HG03571 (cell line): ENCODE measurements around the gene TMPO.
A peak's percentile ranks its signal among the peaks of the same experiment; 100 is the strongest.
"Not testable (repeated sequence)": the region's sequence is repeated elsewhere in the genome, so short reads cannot be mapped to it uniquely, and the experiment has no call there.

Experiments
- ATAC-seq: cut with Tn5 transposase; IDR thresholded peaks from one replicate; pipeline ENCODE4 v1.9.1; 2021; ENCODE audit not compliant: unreplicated experiment

The TMPO gene, protein sequence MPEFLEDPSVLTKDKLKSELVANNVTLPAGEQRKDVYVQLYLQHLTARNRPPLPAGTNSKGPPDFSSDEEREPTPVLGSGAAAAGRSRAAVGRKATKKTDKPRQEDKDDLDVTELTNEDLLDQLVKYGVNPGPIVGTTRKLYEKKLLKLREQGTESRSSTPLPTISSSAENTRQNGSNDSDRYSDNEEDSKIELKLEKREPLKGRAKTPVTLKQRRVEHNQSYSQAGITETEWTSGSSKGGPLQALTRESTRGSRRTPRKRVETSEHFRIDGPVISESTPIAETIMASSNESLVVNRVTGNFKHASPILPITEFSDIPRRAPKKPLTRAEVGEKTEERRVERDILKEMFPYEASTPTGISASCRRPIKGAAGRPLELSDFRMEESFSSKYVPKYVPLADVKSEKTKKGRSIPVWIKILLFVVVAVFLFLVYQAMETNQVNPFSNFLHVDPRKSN

DNA sequence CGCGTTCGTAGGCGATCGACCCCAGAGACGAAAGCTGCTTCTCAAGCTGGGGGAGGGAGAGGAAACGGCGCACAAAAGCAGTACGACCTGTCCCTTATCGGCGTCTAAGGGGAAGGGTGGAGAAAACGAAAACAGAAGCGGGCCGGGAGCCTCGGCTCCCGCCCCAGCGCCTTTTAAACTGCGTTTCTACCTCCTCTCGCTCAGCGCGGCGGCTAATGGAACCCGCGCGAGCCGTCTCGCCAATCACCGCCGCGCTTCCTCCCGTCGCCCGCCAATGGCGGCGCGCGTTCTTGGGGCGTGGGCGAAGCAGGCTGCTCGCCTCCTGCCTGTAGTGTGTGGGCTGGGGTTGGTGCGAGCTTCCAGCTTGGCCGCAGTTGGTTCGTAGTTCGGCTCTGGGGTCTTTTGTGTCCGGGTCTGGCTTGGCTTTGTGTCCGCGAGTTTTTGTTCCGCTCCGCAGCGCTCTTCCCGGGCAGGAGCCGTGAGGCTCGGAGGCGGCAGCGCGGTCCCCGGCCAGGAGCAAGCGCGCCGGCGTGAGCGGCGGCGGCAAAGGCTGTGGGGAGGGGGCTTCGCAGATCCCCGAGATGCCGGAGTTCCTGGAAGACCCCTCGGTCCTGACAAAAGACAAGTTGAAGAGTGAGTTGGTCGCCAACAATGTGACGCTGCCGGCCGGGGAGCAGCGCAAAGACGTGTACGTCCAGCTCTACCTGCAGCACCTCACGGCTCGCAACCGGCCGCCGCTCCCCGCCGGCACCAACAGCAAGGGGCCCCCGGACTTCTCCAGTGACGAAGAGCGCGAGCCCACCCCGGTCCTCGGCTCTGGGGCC, at the start of gene TMPO:
Gene TMPO (plus strand): TSS at position 304 of the 824 bp plus-strand sequence. CDS start 278 bp downstream, at position 582.
- ATAC-seq: peak; percentile 84

DNA sequence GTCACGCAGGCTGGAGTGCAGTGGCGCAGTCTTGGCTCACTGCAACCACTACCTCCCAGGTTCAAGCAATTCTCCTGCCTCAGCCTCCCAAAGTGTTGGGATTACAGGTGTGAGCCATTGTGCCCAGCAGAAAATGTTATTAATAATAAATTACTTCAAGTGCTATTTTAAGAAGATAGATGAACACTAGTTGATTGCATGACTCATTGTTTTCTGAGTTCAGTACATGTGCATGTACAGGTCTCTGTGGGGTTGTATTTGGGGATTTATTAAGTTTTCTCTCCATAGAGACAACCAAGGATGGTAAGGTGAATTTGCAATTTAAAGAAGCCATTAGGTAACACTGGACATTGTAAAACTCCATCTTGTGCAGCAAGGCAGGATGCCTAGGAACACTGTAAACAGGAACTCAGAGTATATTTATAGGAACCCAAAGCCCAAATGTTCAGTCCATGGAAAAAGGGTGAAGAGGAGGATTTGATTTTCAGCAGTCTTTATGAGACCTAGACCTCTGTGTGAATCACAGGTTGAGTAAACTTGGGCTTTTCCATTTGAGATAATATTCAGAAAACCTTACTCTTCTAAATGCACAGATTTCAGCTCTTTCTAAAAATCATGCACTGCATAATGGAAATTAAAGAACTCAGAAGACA, 49.3 kb upstream of the TMPO start:
- no peak for ATAC-seq

DNA sequence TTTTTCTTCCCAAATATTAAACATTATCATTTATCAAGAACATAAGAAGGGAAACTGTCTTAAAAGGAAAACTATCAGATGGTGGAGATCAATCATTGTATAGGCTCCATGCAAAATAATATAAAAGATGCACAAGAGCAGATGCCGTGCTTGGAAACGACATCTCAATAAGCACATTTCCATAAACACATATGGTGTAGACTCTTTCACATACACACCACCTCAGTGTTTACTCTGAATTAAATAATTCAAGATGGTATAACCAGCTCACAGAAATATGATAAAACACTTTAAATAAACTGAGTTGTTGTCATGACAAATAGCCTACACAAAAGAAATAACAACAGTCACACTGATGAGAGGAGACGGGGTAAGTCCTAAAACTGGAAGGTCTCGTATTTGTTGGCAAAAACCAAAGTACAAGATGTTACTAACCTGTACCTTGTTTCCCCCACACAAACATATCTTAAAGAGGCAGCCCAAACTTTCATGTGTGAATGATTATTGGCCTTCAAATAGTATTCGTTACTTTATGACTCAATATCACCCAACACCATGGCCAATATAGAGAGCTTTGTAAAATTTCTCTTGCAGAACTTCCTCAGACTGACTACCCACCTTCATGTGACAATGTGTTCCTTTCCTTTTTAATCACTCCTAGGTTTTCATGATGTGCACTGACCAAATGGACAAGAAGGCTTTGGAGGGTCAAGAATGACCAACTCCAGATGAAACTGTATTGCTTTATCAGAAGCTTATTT, 48.6 kb upstream of the TMPO start:
- no peak for ATAC-seq

DNA sequence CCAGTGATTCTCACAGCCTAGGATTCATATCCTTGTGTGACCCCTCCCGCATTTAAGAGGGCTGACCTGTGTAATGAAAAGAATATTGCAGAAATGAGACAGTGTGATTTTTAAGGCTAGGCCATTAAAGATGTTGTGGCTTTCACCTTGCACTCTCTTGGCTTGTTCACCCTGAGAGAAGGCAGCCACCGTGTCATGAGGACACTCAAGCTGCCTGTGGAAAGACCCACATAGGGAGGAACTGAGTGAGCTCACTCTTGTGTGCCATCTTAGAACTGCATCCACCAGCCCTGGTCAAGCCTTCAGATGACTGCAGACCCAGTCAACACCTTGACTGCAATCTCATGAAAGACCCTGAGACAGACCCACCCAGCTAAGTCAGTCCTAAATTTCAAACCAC, 46.3 kb upstream of the TMPO start:
- ATAC-seq: no peak

DNA sequence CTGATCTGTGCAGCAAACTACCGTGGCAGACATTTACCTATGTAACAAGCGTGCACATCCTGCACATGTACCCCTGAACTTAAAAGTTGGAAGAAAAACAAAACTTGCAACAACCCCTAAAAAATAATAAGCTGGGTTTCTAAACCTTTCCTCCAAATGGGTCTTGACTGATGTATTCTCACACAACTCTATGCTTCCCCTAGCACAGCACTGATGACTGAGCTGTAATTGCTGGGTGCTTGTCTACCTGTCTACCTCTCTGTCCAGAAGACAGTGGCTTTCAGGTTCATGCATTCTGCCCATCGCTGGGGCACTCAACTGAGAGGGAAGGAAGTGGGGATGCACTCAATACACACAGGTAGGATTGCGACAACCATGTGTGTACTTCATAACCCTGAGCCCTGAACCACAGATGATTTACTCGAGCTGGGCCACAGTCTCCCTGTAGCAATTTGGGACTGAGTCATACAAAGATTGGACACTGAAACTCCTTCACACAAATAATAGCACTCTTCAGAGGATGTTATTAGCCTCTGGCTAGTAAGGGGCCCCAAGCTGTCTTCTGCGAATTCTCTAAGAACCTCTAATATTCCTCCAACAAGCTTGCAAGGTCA, 44.8 kb upstream of the TMPO start:
- peak; percentile 68 for ATAC-seq

DNA sequence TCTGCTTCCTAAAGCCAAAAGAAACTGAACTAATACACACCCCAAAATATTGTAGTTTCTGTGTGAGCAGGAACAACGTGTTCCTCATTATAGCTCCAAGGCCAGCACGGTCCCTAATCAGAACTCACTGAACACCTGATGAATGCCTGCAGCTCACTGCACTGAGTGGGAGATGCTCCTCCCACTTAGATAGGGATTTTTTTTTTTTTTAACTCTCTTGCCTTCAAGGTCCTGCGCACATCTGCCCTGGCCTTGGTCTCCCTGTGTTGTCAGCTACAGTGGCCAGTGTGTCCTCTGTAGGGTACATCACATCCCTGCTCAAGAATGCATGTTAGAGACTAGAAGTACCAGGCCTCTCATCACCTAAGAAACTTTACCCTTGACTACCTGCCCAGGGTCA, 44.3 kb upstream of the TMPO start:
- ATAC-seq: no peak

DNA sequence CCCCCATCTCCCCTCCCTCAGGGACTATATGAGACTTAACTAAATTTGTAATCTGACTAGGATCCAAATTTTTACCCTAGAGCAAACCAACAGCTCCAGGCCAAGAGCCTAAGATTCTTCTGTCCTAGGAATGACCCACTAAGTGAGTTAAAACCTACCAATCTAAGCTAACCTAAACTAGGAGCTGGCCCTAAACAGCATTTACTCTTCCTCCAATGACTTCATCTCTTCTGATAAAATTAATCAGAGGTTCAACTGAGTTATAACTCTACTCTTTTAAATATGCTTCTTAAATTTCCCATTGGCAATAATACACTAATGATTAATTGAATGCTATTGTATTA, 39.9 kb upstream of the TMPO start:
- no peak for ATAC-seq

DNA sequence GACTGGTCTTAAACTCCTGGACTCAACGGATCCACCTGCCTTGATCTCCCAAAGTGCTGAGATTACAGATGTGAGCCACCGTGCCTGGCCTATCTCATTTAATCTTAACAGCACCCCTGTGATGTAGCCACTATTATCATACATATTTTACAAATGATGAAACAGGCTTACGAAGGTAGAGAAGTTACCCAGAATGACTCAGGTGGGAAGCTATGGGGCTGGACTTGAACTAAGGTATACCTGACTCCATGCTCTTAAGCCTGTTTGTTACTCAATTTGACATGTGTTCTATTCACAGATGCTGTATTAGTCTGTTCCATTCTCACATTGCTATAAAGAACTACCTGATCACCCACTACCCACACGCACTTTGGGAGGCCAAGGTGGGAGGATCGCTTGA, 36.8 kb upstream of the TMPO start:
- no peak for ATAC-seq

DNA sequence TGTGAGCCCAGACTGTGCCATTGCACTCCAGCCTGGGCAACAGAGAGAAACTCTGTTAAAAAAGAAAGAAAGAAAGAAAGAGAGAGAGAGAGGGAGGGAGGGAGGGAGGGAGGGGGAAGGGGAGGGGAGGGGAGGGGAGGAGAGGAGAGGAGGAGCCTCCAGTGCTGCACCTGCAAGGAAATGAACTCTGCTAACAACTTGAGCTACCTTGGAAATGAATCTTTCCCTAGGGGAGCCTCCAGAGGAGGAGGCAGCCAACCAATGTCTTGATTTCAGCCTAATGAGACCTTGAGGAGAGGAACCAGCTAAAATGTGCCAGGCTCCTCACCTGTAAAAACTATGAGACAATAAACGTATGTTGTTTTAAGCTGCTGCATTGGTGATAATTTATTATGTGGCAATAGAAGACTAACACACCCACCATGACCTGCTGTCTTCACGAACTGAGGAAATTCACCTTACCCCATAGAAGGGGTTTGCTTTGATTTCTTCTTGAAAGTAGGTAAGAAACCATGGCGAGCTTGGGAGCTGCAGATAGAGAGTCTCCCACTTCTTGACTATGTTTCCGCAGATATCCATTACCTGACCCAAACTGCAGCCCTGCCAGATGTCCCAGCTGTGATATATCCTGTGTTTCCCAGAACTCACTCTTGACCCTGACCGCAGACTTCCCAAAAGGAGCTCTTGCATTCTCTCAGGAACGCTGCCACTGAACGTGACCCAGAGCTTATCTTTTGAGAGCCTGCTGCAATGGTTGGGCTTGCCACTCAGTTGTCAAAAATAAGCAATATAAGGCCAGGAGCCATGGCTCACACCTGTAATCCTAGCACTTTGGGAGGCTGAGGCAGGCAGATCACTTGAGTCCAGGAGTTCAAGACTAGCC, 31.5 kb upstream of the TMPO start:
- no peak for ATAC-seq

DNA sequence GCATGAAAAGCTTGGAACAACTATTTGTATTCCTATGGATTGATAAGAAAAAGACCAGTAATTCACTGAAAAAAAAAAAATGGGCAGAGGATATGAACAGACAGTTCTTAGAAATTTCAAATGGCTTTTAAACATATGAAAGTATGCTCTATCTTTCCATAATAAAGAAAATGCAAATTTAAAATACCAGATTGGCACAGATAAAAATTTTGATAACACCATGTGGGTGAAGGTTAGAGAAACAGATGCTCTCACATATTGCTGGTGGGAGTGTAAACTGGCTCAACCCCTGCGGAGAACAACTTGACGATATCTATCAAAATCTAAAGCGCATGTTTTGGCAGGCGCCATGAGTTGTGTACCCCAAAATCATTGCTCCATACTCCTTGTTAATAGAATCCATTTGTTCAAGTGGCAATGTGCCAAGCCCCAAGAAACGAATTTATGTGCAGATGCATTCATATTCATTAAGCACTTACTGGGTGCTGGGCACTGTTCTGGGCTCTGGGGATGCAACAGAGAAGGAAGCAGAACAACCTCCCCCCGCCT, 29.5 kb upstream of the TMPO start:
- ATAC-seq: no peak

DNA sequence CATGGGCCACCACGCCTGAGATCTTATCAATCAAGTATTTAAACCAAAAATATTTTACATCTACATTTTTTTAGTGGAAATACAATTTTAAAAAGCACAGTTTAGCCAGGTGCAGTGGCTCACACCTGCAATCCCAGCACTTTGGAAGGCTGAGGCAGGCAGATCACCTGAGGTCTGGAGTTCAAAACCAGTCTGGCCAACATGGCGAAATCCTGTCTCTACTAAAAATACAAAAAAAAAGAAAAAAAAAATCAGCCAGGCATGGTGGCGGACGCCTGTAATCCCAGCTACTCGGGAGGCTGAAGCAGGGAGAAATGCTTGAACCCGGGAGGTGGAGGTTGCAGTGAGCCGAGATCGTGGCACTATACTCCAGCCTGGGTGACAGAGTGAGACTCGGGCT, 27.0 kb upstream of the TMPO start:
- not testable (repeated sequence) for ATAC-seq

DNA sequence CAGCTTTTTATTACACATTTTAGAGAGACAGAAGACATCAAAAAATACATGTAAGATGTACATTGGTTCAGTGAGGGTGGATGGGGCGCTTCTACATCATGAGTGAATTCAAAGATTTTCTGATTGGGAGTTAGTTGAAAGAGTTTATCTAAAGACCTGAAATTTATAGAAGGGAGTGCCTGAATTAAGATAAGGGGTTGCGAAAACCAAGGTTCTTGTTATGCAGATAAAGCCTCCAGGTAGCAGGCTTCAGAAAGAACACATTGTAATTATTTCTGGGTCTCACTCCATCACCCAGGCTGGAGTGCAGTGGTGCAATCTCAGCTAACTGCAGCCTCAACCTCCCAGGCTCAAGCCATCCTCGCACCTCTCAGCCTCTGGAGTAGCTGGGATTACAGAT, 26.2 kb upstream of the TMPO start:
- ATAC-seq: no peak

DNA sequence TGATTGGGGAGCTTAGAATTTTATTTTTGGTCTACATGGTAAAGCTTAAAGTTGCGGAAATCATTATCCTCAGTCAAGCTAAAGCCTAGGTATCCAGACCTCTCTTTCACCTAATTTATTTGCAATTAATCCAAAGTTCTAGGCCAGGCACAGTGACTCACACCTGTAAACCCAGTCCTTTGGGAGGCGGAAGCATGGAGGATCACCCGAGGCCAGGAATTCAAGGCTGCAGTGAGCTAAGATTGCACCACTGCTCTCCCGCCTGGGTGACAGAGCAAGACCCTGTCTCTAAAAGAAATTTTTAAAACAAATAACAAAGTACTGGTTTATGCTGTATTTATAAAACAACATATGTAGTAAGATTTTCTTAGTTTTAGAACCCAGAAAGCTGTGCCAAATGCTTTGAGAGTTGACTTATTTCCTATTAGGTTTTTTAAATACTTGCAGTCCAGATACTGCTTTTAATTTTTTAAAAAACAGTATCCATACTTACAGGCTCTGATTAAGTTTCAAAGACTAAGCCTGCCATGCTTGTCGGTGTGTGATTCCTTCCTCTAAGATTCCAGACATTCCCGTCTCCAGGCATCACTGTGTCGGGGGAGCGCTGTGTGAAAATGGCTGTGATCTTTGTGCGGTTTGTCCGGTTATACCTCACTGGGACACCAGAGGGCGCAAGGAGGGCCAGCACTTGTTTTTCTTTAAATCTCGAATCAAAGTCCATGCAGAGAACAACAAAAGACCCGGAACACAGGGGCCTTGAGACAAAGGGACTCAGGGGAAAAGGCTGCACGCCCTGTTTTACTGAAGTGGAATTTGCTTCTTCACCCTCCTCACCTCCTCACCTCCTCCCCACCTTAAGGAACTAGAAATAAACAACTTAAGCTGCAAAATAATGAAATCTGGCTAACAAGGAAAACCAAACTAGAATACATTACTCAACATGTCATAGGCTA, 24.6 kb upstream of the TMPO start:
- peak; percentile 90 for ATAC-seq

DNA sequence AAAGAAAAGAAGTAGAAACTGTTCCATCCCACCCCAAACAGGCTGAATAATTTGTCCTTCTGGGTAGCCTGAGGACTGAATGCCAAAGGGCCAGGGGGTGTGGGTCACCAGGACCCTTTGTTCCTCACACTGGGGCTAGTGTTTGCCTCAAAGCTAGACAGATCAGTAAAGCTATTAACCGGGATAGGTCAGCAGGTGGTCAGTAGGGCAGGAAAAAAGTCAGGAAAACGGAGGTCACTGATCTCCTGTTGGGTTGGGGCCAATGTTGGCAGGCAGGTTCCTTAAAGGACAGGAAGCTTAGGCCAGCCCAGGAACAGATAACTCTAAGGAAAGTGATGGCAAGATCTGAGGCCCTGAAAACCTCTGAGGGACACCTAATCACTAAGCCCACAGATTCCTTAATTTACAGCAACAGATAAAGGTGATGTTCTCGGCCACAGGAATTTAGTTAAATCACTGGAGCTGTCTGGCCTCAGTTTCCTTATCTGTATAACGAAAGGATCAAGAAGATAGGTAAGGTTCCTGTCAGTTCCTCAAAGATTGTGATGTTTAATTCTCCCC, 22.7 kb upstream of the TMPO start:
- no peak for ATAC-seq

DNA sequence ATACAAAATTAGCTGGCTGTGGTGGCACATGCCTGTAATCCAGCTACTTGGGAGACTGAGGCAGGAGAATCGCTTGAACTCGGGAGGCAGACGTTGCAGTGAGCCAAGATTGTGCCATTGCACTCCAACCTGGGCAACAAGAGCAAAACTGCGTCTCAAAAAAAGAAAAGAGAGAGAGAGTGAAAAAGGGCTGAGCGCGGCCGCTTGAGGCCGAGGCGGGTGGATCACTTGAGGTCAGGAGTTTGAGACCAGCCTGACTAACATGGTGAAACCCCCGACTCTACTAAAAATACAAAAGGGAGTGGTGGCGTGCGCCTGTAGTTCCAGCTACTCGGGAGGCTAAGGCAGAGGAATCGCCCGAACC, 14.1 kb upstream of the TMPO start:
- not testable (repeated sequence) for ATAC-seq

DNA sequence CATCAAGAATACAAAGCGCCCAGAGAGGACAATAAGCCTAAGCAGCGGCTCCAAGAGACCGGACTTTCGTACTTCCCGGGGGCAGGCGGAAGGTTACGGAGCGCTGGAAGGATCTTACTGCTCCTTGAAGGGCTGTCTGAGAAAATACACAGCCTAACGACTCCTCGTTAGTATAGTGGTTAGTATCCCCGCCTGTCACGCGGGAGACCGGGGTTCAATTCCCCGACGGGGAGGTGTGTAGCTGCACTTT, 12.1 kb upstream of the TMPO start:
- peak; percentile 45 for ATAC-seq

DNA sequence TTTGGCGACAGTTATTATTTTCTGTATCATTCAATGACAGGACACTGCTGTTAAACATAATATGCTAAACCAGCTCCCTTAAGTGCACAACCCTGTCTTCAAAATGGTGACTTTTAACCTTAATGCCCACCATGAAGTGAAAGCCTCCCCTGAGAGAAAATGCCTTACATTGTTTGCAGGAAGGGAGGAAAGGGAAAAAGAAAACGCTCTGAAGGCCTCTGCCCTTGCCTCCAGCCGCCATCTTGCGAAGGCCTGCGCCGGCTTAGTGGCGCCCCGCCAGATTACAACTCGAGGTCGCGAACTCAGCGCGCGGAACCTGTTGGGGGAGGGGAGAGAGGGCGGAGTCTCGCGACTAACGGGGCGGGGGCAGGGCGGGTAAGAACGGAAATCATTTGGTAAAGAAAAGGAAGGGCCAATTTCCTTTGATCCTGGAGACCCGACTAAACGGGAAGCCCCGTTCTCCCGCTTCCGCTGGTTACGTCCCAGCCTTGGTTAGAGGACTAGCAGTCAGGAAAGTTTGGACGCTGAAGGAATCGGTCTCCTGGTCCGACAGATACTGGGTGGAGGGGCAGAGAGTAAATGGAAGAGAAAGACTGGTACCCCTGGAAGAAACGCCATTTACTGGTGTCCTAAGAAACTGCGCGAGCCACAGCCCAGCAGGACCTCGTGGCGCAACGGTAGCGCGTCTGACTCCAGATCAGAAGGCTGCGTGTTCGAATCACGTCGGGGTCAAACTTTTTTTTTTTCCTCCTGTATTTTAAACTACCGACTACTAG, 11.6 kb upstream of the TMPO start:
- ATAC-seq: peak; percentile 72

DNA sequence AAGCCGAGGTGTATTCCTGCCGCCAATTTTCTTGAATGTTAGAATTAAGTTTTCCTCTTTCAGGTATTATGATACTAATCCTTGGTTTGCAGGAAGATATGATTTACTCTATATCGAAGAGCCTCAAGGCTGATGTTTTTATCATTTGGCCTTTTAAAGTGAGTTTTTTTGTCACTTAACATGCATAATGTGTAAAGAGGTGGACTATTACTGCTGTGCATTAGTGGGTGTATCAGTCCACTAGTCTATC, 11.1 kb upstream of the TMPO start:
- peak; percentile 10 for ATAC-seq
